ENCODE measurements around the gene INSYN2B.
"Not testable (repeated sequence)": the region's sequence is repeated elsewhere in the genome, so short reads cannot be mapped to it uniquely, and the experiment has no call there.

Gene INSYN2B

GRCh38 chr5:169840405-169840804 lies 139.9 kb downstream of the INSYN2B start:
- DNase-seq = no peak

- no peak for DNase-seq
These were observed 141.6 kb downstream of the INSYN2B start for GRCh38 chr5:169838688-169839087.

DNA sequence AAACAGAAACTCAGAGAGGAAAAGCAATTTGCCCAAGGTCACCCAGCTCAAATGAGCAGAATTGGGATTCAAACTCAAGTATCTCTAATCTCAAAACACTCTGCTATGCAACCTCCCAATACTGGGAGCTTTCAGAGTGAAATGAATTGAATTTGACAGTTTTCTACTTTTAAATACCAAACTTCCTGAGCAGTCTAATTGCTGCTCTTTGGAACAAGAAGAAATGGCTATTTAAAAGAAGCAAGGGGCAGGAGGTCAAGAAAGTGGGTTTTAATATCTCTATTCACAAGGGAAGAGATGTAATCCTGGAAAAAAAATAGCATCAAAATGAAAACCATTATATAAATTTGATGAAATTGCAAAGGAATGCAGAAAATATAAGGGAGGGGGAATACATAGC lies 142.6 kb downstream of the INSYN2B start:
- DNase-seq = no peak

DNA sequence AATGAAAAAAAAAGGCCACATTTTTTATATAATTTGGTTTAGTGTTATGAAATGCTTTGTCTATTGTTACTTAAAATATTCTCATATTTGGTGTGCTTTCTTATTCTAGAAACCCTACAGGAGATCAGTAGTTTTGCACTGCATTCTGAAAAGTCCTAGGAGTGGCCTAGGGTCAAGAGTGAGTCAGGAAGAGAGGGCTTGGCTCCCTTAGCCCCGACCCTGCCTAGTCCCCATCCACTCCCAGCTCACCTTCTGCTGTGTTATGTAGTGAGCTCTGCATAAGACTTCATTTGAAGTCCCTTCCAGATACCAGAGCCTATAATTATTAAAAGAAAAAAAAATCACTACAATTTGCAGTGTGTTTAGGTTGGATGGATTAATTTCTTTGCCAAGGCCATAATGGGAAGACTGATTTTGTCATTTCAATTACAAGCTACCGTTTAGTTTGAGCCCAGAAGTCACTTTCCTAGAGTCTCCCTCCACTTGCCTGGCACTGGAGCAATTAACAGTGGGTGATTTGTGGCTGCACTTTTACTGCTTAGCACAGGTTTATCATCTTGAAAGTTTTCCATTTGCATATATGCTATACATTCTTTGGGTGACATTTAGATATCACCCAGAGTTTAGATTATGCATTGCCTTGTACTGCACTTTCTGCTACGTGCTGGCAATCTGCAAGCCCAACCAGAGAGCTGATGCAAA lies 143.3 kb downstream of the INSYN2B start:
- DNase-seq = no peak

DNA sequence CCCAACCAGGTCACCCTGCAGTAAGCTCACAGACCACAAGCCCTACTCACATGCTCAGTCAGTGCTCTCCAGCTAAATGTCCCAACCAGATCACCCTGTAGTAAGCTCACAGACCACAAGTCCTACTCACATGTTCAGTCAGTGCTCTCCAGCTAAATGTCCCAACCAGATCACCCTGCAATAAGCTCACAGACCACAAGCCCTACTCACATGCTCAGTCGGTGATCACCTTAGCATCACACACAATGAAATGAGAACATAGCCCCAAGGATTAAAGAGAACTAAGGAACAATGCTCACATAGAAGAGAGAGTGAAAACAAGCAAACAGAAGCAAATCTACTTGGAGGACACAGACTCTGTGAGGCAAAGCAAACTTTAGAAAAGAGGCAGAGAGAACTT lies 145.8 kb downstream of the INSYN2B start:
- not testable (repeated sequence) for DNase-seq

- not testable (repeated sequence) for DNase-seq
These were observed 146.5 kb downstream of the INSYN2B start for GRCh38 chr5:169833681-169834292.

DNA sequence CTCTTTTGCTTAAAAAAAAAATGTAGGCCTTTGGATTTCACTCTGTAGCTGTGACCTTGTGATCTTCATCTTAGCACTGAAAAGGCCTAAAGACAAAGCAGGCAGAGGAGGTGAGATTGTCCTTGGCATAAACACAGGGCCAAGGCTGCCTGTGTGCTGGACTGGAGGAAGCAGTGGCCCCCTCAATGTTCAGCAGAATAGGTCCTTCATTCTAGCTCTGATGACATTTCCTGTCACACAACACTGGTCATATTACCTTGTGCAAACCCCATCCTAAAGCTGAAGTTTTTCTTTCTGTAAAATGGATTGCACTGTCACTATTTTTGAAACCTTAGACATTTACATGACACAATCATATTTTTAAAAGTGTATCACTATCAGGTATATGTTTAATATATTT lies 147.4 kb downstream of the INSYN2B start:
- no peak for DNase-seq

DNA sequence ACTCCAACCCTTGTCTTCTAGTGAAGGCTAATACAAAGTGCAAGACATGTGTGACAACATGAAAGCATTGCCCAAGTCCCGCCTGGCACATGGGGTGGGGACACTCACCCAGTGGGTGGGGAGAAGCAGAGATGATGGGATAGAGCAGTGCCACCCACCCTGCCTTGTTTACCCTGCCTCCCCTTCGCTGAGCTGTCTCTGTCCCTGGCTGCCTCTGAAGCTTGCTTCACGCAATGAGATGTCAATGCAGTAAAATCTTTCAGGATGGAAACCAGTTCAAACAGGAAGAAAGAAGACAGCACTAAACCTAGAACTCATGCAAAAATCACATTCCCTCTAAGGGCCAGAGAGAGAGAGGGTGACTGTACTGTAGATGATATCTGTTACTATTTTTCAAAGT lies 148.0 kb downstream of the INSYN2B start:
- no peak for DNase-seq

DNA sequence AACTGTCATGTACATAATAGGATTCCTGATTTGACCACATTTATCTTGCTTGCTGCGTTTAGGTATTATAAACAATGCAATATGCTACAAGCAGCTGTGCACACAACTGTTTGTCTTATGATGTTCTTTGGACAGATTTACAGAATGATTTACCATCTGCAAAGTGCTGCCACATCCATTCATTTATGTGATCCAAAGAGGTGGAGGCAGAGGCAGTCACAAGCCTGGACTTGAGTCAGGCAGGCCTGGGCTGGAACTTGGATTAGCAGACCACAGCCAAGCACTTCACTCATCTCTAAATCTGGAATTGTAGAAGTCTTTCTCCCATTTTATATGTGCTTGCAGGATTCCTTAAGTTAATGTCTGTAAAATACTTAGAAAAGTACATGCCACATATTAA lies 149.0 kb downstream of the INSYN2B start:
- DNase-seq = no peak

DNA sequence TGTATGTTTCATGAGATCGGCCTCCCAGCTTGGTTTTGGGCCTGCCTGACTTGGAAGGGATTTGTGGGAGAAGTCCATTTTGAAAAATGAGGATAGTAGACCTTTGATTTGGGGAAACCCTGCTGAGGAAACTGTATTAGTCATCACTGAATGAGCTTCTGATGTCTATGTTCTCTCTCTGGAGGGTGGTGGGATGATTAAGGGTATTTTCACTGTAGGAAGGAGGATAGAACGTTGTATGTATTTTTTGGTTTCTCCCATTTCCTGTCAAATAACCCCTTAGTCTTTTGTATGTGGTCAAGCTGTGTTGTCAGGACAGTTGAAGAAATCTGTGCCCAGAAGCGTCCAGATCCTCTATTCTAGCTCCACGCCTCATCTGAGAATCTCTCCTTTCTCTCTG lies 151.9 kb downstream of the INSYN2B start:
- DNase-seq = no peak

DNA sequence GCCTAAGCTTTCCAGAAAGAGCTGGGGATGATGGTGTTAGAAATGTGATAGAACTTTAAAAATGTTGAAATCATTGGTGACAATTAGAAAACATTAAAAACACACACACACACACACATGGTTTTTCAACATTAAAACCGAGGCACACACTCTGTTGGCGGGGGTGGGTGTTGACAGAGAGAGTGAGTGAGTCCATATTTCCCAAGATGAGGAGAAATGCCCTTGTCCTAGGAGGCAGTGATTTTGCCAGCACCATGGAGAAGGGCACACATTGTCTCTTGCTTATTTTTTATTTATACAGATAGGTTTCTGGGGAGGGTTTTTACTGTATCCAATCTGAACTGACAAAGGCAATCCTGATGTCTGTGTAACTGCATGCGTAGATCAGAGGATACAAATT lies 152.5 kb downstream of the INSYN2B start:
- no peak for DNase-seq

GRCh38 chr5:169826618-169827017 lies 153.7 kb downstream of the INSYN2B start:
- no peak for DNase-seq

- no peak for DNase-seq
These were observed 163.3 kb downstream of the INSYN2B start for GRCh38 chr5:169817031-169817430.

GRCh38 chr5:169814522-169814921 lies 165.8 kb downstream of the INSYN2B start:
- DNase-seq = no peak
